ENCODE data around the gene CBX4. TPM values are rescaled to one million over a fixed set of nuclear protein-coding genes. Genes with fewer than 3 reads are reported as not detected.

Gene CBX4
- total and polyA plus RNA-seq, 8 donors = 11.1 to 22.3 (median 17.0) TPM

DNA sequence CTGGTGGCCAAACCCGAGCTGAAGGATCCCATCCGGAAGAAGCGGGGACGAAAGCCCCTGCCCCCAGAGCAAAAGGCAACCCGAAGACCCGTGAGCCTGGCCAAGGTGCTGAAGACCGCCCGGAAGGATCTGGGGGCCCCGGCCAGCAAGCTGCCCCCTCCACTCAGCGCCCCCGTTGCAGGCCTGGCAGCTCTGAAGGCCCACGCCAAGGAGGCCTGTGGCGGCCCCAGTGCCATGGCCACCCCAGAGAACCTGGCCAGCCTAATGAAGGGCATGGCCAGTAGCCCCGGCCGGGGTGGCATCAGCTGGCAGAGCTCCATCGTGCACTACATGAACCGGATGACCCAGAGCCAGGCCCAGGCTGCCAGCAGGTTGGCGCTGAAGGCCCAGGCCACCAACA, 55.3 kb downstream of the CBX4 start:
- H3K9me3 ChIP-seq = no peaks in the 10 kb centered on the region
- intact Hi-C loops (cut with DNase I) = loop anchor here in 1 of 2 donors (10.0 kb wide), 2 partner anchors 131 to 191 kb away; no protein-coding TSS in a partner anchor
- peaks cover 7 to 88% of the 10 kb centered on the region in 2 donors for H3K27me3 ChIP-seq
- H3K4me1 ChIP-seq = peaks cover 2 to 11% of the 10 kb centered on the region in 2 donors
- H3K27ac ChIP-seq = no peak overlapping the region
- no peak for TF ChIP-seq CTCF (IDR thresholded peaks at IDR 0.05)
- peaks cover 0 to 10% of the 10 kb centered on the region in 2 donors for H3K36me3 ChIP-seq
- ATAC-seq = no peak
- H3K4me3 ChIP-seq = no peak overlapping the region
- DNase-seq = no peak

Other genes starting within 250 kb of the CBX4 start
- not detected for gene RBFOX3, start 228.4 kb downstream of the CBX4 start, total RNA-seq
- under 1 TPM; 0.13 to 0.84 (median 0.35) TPM for gene RBFOX3, start 228.4 kb downstream of the CBX4 start, polyA plus RNA-seq (ENCODE audit: insufficient read length in 6 of 6)
- gene ENPP7, start 108.5 kb downstream of the CBX4 start, total RNA-seq = under 1 TPM in 1 of 2 donors, not detected in 1; 0.18 TPM
- gene ENPP7, start 108.5 kb downstream of the CBX4 start, polyA plus RNA-seq (ENCODE audit: insufficient read length in 6 of 6) = not detected
- gene CBX2, start 61.3 kb downstream of the CBX4 start, total RNA-seq = 1 to 10 TPM; 2.6 to 3.6 TPM
- 10 to 100 TPM; 22.1 to 33.8 (median 27.2) TPM for gene CBX2, start 61.3 kb downstream of the CBX4 start, polyA plus RNA-seq (ENCODE audit: insufficient read length in 6 of 6)
- gene CBX8, start 42.4 kb downstream of the CBX4 start, total RNA-seq = 1 to 10 TPM; 7.3 to 7.9 TPM
- gene CBX8, start 42.4 kb downstream of the CBX4 start, polyA plus RNA-seq (ENCODE audit: insufficient read length in 6 of 6) = 10 to 100 TPM in 2 of 6 donors, 1 to 10 TPM in 4; 7.7 to 11.4 (median 9.5) TPM
- 10 to 100 TPM; 28.6 to 49.1 TPM for gene TBC1D16, start 196.4 kb upstream of the CBX4 start, total RNA-seq
- 10 to 100 TPM; 17.3 to 38.7 (median 31.2) TPM for gene TBC1D16, start 196.4 kb upstream of the CBX4 start, polyA plus RNA-seq (ENCODE audit: insufficient read length in 6 of 6)
- 1 to 10 TPM; 8.0 to 8.4 TPM for gene CCDC40, start 197.2 kb upstream of the CBX4 start, total RNA-seq
- 10 to 100 TPM in 5 of 6 donors, 1 to 10 TPM in 1; 8.8 to 15.2 (median 13.1) TPM for gene CCDC40, start 197.2 kb upstream of the CBX4 start, polyA plus RNA-seq (ENCODE audit: insufficient read length in 6 of 6)